Measurements from ENCODE around the gene ZNF862.
A peak's percentile ranks its signal among the peaks of the same experiment; 100 is the strongest.

ZNF862 gene

DNA sequence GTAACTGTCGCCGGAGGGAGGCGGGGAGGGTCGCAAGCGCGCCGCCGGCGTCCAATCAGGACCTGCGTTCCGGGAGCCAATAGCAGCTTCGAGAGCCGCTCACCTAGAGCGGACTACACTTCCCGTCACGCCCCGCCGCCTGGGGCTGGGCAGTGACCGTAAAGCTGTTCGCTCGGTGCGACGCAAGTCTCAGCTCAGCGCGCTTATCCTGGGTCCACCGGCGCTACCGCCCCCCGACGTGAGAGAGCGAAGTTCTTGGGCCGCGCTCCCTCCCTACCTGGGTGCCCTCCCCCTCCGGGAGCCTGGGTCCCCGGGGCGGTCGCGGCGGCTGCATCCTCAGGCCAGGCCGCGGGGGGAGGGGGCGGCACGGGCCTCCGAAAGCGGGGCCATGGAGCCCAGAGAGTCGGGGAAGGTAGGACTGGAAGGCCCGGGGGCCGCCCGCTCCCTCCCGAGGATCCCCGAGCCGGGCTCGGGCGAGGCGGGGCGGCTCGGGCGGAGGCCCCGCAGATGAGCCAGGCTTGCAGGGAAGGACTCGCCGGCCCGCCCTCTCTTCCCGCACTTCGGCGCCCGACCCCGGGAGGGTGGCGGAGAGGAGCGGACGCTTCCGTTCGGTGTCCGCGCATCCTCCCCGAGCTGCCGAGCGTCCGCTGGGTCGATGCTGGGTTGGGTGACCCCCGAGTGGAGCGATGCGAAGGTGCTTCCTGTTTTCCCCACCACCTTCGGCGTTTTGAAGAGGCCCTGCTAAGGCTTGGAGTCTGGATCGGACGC lies at the start of gene ZNF862:
ZNF862 (plus strand) TSS at position 152 of the 768 bp plus-strand sequence; CDS start at position 389, 237 bp downstream.
- TF ChIP-seq, protein P1, sequence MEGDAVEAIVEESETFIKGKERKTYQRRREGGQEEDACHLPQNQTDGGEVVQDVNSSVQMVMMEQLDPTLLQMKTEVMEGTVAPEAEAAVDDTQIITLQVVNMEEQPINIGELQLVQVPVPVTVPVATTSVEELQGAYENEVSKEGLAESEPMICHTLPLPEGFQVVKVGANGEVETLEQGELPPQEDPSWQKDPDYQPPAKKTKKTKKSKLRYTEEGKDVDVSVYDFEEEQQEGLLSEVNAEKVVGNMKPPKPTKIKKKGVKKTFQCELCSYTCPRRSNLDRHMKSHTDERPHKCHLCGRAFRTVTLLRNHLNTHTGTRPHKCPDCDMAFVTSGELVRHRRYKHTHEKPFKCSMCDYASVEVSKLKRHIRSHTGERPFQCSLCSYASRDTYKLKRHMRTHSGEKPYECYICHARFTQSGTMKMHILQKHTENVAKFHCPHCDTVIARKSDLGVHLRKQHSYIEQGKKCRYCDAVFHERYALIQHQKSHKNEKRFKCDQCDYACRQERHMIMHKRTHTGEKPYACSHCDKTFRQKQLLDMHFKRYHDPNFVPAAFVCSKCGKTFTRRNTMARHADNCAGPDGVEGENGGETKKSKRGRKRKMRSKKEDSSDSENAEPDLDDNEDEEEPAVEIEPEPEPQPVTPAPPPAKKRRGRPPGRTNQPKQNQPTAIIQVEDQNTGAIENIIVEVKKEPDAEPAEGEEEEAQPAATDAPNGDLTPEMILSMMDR (IDR thresholded peaks at IDR 0.05; ENCODE audit: insufficient read depth, low read depth, low read length, missing control alignments), result no peak
- DNase-seq (ENCODE audit: low read depth), result peak; percentile 98

DNA sequence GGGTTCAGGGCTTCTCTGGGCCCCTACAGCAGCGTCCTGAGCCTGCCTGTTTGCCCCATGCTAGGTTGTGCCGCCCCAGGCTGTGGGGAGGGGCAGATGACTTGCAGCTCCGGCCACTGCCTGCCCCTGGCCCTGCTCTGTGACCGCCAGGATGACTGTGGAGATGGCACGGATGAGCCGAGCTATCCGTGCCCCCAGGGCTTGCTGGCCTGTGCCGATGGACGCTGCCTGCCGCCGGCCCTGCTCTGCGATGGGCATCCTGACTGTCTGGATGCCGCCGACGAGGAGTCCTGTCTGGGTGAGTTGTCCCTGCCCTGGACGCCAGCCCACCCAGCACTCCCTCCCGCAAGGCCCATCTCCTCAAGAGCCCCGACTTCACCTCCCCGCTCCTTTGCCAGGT lies 49.1 kb upstream of the ZNF862 start:
- DNase-seq (ENCODE audit: low read depth), result no peak
- H3K4me3 ChIP-seq (ENCODE audit: low read length), result no peak overlapping the region
- TF ChIP-seq, protein P1 (IDR thresholded peaks at IDR 0.05; ENCODE audit: insufficient read depth, low read depth, low read length, missing control alignments), result no peak

More for the DNA sequence above, at the start of gene ZNF862:
- H3K4me3 ChIP-seq (ENCODE audit: low read length), result peak within 1 kb of the TSS; percentile 86

DNA sequence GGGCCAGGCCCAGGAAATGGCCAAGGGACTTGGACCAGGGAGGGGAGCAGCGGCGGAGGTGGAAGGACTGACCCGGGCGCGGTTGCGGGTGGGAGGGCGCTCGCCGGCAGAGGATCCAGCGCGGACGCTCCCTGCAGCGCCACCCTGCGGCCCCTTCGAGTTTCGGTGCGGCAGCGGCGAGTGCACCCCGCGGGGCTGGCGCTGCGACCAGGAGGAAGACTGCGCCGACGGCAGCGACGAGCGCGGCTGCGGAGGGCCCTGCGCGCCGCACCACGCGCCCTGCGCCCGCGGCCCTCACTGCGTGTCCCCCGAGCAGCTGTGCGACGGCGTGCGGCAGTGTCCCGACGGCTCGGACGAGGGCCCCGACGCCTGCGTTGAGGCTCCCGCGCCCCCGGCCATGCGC lies 48.0 kb upstream of the ZNF862 start:
- DNase-seq (ENCODE audit: low read depth), result peak; percentile 18
- no peak overlapping the region for H3K4me3 ChIP-seq (ENCODE audit: low read length)
- TF ChIP-seq, protein P1 (IDR thresholded peaks at IDR 0.05; ENCODE audit: insufficient read depth, low read depth, low read length, missing control alignments), result no peak

DNA sequence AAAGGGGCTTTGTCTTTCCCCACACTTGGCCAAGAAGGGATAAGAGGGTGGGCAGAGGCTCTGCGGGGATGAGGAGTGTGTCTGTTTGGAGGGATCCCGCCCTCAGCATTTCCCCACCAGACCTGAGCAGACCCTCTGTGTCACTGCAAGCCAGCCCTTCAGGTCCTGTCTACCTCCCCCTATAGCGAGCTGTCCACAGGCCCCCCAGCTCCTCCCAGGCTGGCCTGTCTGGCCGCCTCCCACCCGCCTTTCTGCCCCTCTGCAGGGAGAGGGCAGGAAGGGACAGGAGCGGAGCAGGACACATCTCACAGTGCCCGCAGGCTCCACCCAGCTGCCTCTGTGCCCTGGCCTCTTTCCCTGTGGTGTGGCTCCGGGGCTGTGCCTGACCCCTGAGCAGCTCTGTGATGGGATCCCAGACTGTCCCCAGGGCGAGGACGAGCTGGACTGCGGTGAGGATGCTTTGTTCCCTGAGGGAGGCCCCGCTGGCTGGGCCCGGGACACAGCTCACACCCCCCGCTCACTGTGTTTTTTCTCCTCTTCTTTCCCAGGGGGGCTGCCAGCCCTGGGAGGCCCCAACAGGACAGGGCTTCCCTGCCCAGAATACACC lies 47.3 kb upstream of the ZNF862 start:
- TF ChIP-seq, protein P1 (IDR thresholded peaks at IDR 0.05; ENCODE audit: insufficient read depth, low read depth, low read length, missing control alignments), result no peak

DNA sequence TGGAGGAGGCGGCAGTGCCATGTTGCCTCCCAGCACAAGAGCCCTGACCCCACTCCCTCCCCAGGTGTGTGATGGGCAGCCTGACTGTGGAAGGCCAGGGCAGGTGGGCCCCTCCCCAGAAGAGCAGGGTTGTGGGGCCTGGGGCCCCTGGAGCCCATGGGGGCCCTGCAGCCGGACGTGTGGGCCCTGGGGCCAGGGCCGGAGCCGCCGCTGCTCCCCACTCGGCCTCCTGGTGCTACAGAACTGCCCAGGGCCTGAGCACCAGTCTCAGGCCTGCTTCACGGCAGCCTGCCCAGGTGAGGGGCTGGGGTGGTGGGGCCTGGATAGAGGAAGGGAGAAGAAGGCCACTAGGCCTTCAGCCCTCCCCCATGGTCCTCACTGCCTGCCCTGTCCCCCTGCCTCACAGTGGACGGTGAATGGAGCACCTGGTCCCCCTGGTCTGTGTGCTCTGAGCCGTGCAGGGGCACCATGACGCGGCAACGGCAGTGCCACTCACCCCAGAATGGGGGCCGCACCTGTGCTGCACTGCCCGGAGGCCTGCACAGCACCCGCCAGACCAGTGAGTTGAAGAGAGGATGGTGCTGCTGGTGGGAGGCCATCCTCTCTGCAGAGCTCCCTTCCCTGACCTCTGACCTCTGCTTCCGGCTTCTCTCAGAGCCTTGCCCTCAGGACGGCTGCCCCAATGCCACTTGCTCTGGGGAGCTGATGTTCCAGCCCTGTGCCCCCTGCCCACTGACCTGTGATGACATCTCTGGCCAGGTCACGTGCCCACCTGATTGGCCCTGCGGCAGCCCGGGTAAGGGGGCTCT lies 46.6 kb upstream of the ZNF862 start:
- no peak for DNase-seq (ENCODE audit: low read depth)

More for the DNA sequence above, 47.3 kb upstream of the ZNF862 start:
- no peak for DNase-seq (ENCODE audit: low read depth)
- no peak overlapping the region for H3K4me3 ChIP-seq (ENCODE audit: low read length)

DNA sequence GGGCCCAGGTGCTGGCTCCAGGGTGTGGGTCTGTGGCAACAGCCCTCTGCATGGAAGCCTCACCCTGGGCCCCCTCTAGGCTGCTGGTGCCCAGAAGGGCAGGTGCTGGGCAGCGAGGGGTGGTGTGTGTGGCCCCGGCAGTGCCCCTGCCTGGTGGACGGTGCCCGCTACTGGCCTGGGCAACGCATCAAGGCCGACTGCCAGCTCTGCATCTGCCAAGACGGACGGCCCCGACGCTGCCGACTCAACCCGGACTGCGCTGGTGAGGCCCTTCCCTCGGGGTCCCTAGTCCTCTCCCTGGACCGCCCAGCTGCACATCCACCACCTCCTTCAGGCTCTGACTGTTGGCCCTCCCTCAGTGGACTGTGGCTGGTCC lies 46.0 kb upstream of the ZNF862 start:
- no peak overlapping the region for H3K4me3 ChIP-seq (ENCODE audit: low read length)
- no peak for DNase-seq (ENCODE audit: low read depth)
- TF ChIP-seq, protein P1 (IDR thresholded peaks at IDR 0.05; ENCODE audit: insufficient read depth, low read depth, low read length, missing control alignments), result no peak

More for the DNA sequence above, 46.6 kb upstream of the ZNF862 start:
- no peak overlapping the region for H3K4me3 ChIP-seq (ENCODE audit: low read length)
- TF ChIP-seq, protein P1 (IDR thresholded peaks at IDR 0.05; ENCODE audit: insufficient read depth, low read depth, low read length, missing control alignments), result no peak
